Measurements from ENCODE around the gene TEDC2. TPM values are rescaled to one million over a fixed set of nuclear protein-coding genes. Genes with fewer than 3 reads are reported as not detected.
A peak's percentile ranks its signal among the peaks of the same experiment; 100 is the strongest.

TEDC2 gene
- total RNA-seq, 4 donors from 2014 or later = 1.3 to 2.5 (median 1.8) TPM; not detected in 1

DNA sequence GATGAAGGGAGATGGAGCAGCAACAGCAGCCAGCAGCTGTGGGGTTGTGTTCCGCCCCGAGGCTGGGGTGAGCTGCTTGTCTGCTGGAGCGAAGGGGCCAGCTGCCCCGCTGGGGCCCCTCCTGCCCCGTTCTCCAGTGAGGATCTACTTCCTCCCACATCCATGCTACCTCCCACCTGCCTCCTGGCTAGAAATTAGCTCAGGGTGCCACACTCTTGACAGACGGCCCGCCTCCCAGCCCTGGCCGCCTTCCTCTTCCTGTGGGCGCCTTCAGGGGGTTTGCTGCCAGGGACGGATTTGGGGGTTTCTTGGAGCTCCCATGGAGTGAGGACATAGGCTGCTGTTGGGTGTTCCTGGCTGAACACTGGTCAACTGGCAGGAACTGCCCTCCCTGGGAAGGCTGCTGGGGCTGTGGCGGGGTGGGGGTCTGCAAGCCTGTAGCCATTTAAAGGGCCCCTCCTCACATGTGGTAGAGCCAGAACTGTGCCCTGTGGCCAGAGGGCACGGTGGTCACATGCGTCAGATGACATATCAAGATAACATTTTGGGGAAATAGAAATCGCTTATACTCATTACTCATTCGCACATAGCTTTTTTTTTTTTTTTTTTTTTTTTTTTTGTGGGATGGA, 28.1 kb downstream of the TEDC2 start:
- Histone ChIP-seq H3K9me3 (no peaks in the 10 kb centered on the region), H3K27ac (peak overlapping the region in 1 of 4 donors; percentile 24), H3K27me3 (no peaks in the 10 kb centered on the region), H3K4me3 (no peak overlapping the region), H3K4me1 (peaks cover 0 to 30% (median 7%) of the 10 kb centered on the region in 4 donors), H3K36me3 (peaks cover 0 to 7% (median 0%) of the 10 kb centered on the region in 3 donors)
- WGBS, 2 donors = 73 to 74% methylated on average over 11 to 13 of the region's 15 CpGs
- TF ChIP-seq EP300 (IDR thresholded peaks at IDR 0.05) (no peak), POLR2A (IDR thresholded peaks at IDR 0.05) (no peak)
- TF ChIP-seq, protein P1, sequence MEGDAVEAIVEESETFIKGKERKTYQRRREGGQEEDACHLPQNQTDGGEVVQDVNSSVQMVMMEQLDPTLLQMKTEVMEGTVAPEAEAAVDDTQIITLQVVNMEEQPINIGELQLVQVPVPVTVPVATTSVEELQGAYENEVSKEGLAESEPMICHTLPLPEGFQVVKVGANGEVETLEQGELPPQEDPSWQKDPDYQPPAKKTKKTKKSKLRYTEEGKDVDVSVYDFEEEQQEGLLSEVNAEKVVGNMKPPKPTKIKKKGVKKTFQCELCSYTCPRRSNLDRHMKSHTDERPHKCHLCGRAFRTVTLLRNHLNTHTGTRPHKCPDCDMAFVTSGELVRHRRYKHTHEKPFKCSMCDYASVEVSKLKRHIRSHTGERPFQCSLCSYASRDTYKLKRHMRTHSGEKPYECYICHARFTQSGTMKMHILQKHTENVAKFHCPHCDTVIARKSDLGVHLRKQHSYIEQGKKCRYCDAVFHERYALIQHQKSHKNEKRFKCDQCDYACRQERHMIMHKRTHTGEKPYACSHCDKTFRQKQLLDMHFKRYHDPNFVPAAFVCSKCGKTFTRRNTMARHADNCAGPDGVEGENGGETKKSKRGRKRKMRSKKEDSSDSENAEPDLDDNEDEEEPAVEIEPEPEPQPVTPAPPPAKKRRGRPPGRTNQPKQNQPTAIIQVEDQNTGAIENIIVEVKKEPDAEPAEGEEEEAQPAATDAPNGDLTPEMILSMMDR (IDR thresholded peaks at IDR 0.05) = no peak
- no peak for DNase-seq (ENCODE audit: low spot score in 2 of 2)

DNA sequence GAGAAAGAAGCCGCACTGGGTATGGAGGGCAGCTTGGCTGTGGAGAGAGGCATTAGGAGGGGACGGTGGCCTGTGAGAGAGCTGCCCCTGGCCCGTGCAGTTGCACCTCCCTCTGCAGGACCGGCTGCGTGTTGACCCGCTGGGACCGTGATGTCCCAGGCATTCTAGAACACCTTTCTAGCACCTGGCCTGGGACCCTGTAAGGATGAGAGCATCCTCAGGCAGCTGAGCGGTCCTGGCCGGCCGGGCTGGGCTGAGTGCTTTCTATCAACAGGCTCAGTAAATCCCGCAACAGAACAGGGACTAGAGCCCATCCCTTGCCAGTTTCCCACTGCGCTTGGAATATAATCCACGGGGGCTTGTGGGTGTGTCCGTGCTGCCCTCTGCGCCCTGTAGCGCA, 29.7 kb downstream of the TEDC2 start:
- no peak for TF ChIP-seq POLR2A (IDR thresholded peaks at IDR 0.05)
- no peak for TF ChIP-seq EP300 (IDR thresholded peaks at IDR 0.05)
- TF ChIP-seq, protein P1 (IDR thresholded peaks at IDR 0.05) = no peak
- peaks cover 0 to 7% (median 0%) of the 10 kb centered on the region in 3 donors for H3K36me3 ChIP-seq
- H3K4me1 ChIP-seq = peaks cover 0 to 19% (median 4%) of the 10 kb centered on the region in 4 donors
- H3K27ac ChIP-seq = no peak overlapping the region
- WGBS, 2 donors = 87 to 88% methylated on average over 15 to 16 of the region's 16 CpGs
- H3K4me3 ChIP-seq = no peak overlapping the region
- no peaks in the 10 kb centered on the region for H3K9me3 ChIP-seq
- DNase-seq (ENCODE audit: low spot score in 2 of 2) = no peak
- H3K27me3 ChIP-seq = no peaks in the 10 kb centered on the region

DNA sequence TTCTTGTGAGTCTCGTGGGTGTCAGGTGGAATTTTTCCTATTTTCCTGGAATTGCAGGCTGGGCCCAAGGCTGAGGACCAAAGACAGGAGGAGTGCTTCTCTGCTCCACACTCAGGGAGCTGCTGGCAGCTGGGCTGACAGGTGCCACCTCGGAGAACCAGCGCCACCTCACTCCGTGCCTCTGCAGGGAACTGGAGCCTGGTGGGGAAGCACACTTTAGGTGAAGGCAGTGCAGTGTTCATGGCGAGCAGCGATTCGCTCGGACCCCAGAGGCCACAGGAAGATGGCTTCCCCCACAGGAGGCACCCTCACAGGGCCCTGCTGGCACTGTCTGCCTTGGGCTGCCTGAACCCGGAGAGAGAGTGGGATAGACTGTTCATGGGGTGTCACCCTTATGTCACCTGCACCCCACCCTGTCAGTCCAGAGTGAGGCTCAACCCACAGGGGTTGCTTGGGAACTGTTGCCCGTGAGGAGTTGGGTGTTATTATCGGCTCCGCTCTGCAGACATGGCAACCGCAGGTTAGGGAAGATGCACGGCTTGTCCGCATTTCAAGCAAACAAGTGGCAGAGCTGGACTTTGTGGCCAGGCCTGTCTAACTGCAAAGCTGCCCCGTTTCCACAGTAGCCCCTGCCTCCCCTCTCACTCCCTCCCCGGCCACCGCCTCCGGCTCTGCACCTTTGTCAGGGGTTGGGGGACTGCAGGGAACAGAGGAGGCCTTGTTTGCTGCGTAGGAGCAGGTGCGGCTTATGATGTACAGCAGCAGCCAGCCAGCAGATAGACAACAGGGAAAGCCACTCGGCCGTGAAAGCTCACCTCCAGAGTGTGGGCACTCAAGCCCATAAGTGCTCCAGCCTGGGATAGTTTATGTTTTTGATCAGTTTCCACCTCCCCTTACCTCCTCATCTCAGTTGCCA, 30.5 kb downstream of the TEDC2 start:
- no peak for DNase-seq (ENCODE audit: low spot score in 2 of 2)
- no peaks in the 10 kb centered on the region for H3K27me3 ChIP-seq
- WGBS, 2 donors = 85 to 89% methylated on average over 21 to 23 of the region's 23 CpGs
- H3K9me3 ChIP-seq = no peaks in the 10 kb centered on the region
- H3K27ac ChIP-seq = no peak overlapping the region
- H3K4me1 ChIP-seq = peaks cover 0 to 19% (median 4%) of the 10 kb centered on the region in 4 donors
- no peak overlapping the region for H3K4me3 ChIP-seq
- TF ChIP-seq POLR2A (IDR thresholded peaks at IDR 0.05) (no peak), EP300 (IDR thresholded peaks at IDR 0.05) (no peak)
- TF ChIP-seq, protein P1 (IDR thresholded peaks at IDR 0.05) = no peak
- H3K36me3 ChIP-seq = peaks cover 0 to 7% (median 0%) of the 10 kb centered on the region in 3 donors

DNA sequence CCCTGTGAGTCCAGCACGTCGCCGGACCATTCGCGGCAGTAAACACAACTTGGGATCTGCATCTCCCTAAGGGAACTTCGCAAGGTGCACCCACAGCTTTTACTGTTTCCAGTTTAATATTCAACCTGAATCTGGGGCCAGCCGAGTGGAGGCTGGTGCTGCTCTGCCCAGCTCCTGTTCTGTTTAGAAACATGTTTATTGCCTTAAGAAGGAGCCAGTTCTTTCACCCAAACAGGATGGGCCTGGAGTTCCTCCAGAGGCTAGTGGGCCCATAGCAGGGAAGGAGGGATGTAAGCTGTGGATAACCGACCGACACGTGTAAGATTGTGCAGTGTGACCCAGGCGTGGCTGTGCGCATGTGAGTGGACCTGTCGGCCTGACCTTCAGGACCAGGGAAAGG, 32.4 kb downstream of the TEDC2 start:
- whole genome bisulfite sequencing, 2 donors = 86% methylated on average over 12 to 13 of the region's 13 CpGs
- TF ChIP-seq, protein P1 (IDR thresholded peaks at IDR 0.05) = no peak
- TF ChIP-seq POLR2A (IDR thresholded peaks at IDR 0.05) = no peak

DNA sequence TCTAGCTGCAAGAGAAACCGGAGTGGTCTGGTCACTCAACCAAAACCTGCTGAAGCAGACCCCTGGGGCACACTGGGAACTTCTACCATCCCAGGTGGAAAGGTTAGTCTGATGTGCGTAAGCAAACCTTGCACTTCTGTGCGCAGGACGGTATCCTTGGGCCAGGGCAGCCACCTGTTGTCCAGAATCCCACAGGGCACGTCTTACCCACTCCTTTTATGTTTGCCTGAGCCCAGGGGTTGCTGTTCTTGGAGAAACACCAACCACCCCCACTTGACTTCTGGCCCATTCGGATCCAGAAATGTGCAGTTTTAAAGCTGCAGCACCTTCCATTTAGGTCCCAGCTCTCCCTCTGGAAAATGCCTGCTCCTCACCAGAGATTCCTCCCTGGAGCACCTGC, 33.7 kb downstream of the TEDC2 start:
- Histone ChIP-seq H3K9me3 (no peaks in the 10 kb centered on the region), H3K4me1 (peaks cover 0 to 16% (median 4%) of the 10 kb centered on the region in 4 donors), H3K27ac (no peak overlapping the region), H3K27me3 (no peaks in the 10 kb centered on the region), H3K36me3 (peaks cover 0 to 33% (median 0%) of the 10 kb centered on the region in 3 donors), H3K4me3 (no peak overlapping the region)
- TF ChIP-seq EP300 (IDR thresholded peaks at IDR 0.05) (no peak), POLR2A (IDR thresholded peaks at IDR 0.05) (no peak)
- TF ChIP-seq, protein P1 (IDR thresholded peaks at IDR 0.05) = no peak
- 71 to 76% methylated on average over 6 of the region's 6 CpGs for WGBS, 2 donors
- no peak for DNase-seq (ENCODE audit: low spot score in 2 of 2)

More for the DNA sequence above, 32.4 kb downstream of the TEDC2 start:
- H3K36me3 ChIP-seq = peaks cover 0 to 21% (median 0%) of the 10 kb centered on the region in 3 donors
- no peaks in the 10 kb centered on the region for H3K27me3 ChIP-seq
- peaks cover 0 to 10% (median 3%) of the 10 kb centered on the region in 4 donors for H3K4me1 ChIP-seq
- H3K27ac ChIP-seq = no peak overlapping the region
- H3K9me3 ChIP-seq = no peaks in the 10 kb centered on the region
- no peak for DNase-seq (ENCODE audit: low spot score in 2 of 2)
- H3K4me3 ChIP-seq = no peak overlapping the region
